ENCODE results near the gene EXOC4. TPM values are rescaled to one million over a fixed set of nuclear protein-coding genes. Genes with fewer than 3 reads are reported as not detected.

EXOC4 gene
- total and polyA plus RNA-seq, 7 donors: 7.6 to 63.0 (median 29.1) TPM

DNA sequence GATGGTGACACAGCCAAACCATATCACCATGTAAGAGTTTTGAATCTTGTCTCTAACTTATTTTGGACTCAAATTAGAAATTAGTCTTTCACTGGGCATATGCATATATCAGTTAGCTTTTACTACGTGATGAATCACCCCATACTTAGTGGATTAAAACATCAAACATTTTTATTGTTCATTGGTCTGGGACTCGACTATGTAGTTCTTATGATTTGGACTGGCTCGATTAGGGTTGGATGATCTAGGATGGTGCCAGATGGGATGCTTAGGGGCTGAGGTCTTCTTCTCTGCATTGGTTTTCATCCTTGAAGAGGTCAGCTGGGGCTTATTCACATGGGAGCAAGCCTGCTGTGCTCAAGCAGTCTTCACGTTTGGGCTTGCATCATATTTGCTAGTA lies 264.9 kb downstream of the EXOC4 start:
- intact Hi-C loops (cut with DNase I): no loop called here
- TF ChIP-seq, protein P1, sequence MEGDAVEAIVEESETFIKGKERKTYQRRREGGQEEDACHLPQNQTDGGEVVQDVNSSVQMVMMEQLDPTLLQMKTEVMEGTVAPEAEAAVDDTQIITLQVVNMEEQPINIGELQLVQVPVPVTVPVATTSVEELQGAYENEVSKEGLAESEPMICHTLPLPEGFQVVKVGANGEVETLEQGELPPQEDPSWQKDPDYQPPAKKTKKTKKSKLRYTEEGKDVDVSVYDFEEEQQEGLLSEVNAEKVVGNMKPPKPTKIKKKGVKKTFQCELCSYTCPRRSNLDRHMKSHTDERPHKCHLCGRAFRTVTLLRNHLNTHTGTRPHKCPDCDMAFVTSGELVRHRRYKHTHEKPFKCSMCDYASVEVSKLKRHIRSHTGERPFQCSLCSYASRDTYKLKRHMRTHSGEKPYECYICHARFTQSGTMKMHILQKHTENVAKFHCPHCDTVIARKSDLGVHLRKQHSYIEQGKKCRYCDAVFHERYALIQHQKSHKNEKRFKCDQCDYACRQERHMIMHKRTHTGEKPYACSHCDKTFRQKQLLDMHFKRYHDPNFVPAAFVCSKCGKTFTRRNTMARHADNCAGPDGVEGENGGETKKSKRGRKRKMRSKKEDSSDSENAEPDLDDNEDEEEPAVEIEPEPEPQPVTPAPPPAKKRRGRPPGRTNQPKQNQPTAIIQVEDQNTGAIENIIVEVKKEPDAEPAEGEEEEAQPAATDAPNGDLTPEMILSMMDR (IDR thresholded peaks at IDR 0.05): no peak

DNA sequence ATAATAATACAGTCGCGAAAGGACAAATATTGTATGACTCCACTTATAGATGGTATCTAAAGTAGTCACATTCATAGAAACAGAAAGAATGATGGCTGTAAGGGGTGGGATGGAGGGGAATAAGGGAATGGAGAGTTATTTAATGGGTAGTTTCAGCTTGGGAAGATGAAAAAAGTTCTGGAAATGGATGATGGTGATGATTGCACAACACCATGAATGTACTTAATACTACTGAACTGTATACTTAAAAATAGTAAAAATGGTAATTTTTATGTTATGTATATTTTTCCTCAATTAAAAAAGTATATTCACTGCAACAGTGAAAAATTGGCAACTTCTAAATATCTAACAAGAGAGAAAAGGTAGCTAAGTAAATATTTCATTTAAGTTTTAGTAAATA lies 265.8 kb downstream of the EXOC4 start:
- H3K4me3 ChIP-seq: no peak overlapping the region
- ATAC-seq (no peak), DNase-seq (no peak)
- no peaks in the 10 kb centered on the region for H3K9me3 ChIP-seq
- H3K4me1 ChIP-seq: no peaks in the 10 kb centered on the region
- no peak overlapping the region for H3K27ac ChIP-seq
- H3K36me3 ChIP-seq (ENCODE audit: insufficient read depth in 1 of 2, low read depth in 1 of 2): no peaks in the 10 kb centered on the region
- intact Hi-C loops (cut with DNase I): no loop called here
- WGBS, 3 donors: 96 to 99% (median 97%) methylated on average over 2 of the region's 2 CpGs
- H3K27me3 ChIP-seq (ENCODE audit: insufficient read depth in 3 of 3, low read length in 2 of 3): no peaks in the 10 kb centered on the region
- TF ChIP-seq, protein P1 (IDR thresholded peaks at IDR 0.05): no peak

More for the DNA sequence above, 264.9 kb downstream of the EXOC4 start:
- Histone ChIP-seq H3K27me3 (ENCODE audit: insufficient read depth in 3 of 3, low read length in 2 of 3) (no peaks in the 10 kb centered on the region), H3K9me3 (no peaks in the 10 kb centered on the region), H3K27ac (no peak overlapping the region), H3K36me3 (ENCODE audit: insufficient read depth in 1 of 2, low read depth in 1 of 2) (no peaks in the 10 kb centered on the region), H3K4me3 (no peak overlapping the region), H3K4me1 (no peaks in the 10 kb centered on the region)
- no peak for DNase-seq
- ATAC-seq: no peak
- 85 to 89% (median 87%) methylated on average over 4 of the region's 4 CpGs for WGBS, 3 donors

GRCh38 chr7:133520248-133520647 lies 267.4 kb downstream of the EXOC4 start:
- H3K9me3 ChIP-seq: no peaks in the 10 kb centered on the region
- intact Hi-C loops (cut with DNase I): no loop called here
- WGBS, 3 donors: 72 to 83% (median 82%) methylated on average over 1 of the region's 1 CpG
- H3K27ac ChIP-seq: no peak overlapping the region
- no peaks in the 10 kb centered on the region for H3K27me3 ChIP-seq (ENCODE audit: insufficient read depth in 3 of 3, low read length in 2 of 3)
- ATAC-seq: no peak
- no peaks in the 10 kb centered on the region for H3K36me3 ChIP-seq (ENCODE audit: insufficient read depth in 1 of 2, low read depth in 1 of 2)
- TF ChIP-seq, protein P1 (IDR thresholded peaks at IDR 0.05): no peak
- no peaks in the 10 kb centered on the region for H3K4me1 ChIP-seq
- no peak overlapping the region for H3K4me3 ChIP-seq
- DNase-seq: no peak

- Histone ChIP-seq H3K4me3 (no peak overlapping the region), H3K36me3 (ENCODE audit: insufficient read depth in 1 of 2, low read depth in 1 of 2) (no peaks in the 10 kb centered on the region), H3K27ac (no peak overlapping the region), H3K4me1 (no peaks in the 10 kb centered on the region), H3K27me3 (ENCODE audit: insufficient read depth in 3 of 3, low read length in 2 of 3) (no peaks in the 10 kb centered on the region), H3K9me3 (no peaks in the 10 kb centered on the region)
- TF ChIP-seq, protein P1 (IDR thresholded peaks at IDR 0.05): no peak
- ATAC-seq (no peak), DNase-seq (no peak)
- intact Hi-C loops (cut with DNase I): no loop called here
- WGBS, 3 donors: 98 to 99% (median 98%) methylated on average over 2 of the region's 2 CpGs
Measured at GRCh38 chr7:133522501-133522900, 269.6 kb downstream of the EXOC4 start.

DNA sequence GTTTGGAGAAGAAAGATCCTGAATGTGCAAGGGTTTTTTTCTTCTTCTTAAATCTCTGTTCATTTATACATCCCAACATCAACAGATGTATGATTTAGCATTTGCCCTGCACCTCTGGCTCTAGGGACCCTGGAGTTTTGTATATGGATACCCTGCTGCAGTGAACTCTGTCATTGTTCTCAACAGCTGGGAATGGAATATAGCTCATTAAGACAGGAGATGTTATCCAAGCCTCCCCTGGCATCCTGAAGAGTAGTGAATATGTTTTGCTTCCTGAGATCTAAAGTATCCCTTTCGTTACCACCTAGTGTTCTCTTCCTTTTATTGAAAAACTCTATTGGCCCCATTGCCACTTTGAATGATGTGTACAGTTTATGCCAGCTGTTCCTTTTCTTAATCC lies 275.9 kb downstream of the EXOC4 start:
- no peak for DNase-seq
- ATAC-seq: no peak
- no peak overlapping the region for H3K4me3 ChIP-seq
- TF ChIP-seq, protein P1 (IDR thresholded peaks at IDR 0.05): no peak
- 44 to 48% (median 44%) methylated on average over 1 of the region's 1 CpG for WGBS, 3 donors
- no peaks in the 10 kb centered on the region for H3K9me3 ChIP-seq
- H3K27me3 ChIP-seq (ENCODE audit: insufficient read depth in 3 of 3, low read length in 2 of 3): no peaks in the 10 kb centered on the region
- H3K36me3 ChIP-seq (ENCODE audit: insufficient read depth in 1 of 2, low read depth in 1 of 2): no peaks in the 10 kb centered on the region
- H3K4me1 ChIP-seq: peaks cover 13% of the 10 kb centered on the region
- intact Hi-C loops (cut with DNase I): no loop called here
- H3K27ac ChIP-seq: no peak overlapping the region
